GM23248 (cell line): ENCODE results near the gene TMEM132A. TPM values are rescaled to one million over a fixed set of nuclear protein-coding genes. Genes with fewer than 3 reads are reported as not detected.

Experiments used
- DNase-seq: peaks from one replicate; pipeline ENCODE4 v3.0.0-alpha.2; 2015
- H2AFZ ChIP-seq: fragments of 200-600 bp; sonication (generic); 2 replicates; pipeline ENCODE4 v1.6.1; 2016; ENCODE audit warnings: antibody characterized with exemption
- H3F3A ChIP-seq: fragments of 200-600 bp; sonication (generic); 2 replicates; pipeline ENCODE4 v1.6.1; 2016; ENCODE audit warnings: mild to moderate bottlenecking, antibody characterized with exemption, mixed run types; ENCODE audit not compliant: insufficient read depth
- H3K27ac ChIP-seq: fragments of 200-600 bp; sonication (generic); 2 replicates; pipeline ENCODE4 v1.5.1; 2016; ENCODE audit warnings: mild to moderate bottlenecking
- H3K27me3 ChIP-seq: fragments of 200-600 bp; sonication (generic); replicated peaks from 2 replicates; pipeline ENCODE4 v1.6.1; 2016; ENCODE audit warnings: mild to moderate bottlenecking; ENCODE audit not compliant: insufficient read depth
- H3K36me3 ChIP-seq: fragments of 200-600 bp; sonication (generic); 2 replicates; pipeline ENCODE4 v1.6.1; 2016; ENCODE audit warnings: low read depth, mild to moderate bottlenecking
- H3K4me1 ChIP-seq: fragments of 200-600 bp; sonication (generic); 2 replicates; pipeline ENCODE4 v1.6.1; 2016; ENCODE audit warnings: mild to moderate bottlenecking; ENCODE audit not compliant: insufficient read depth
- H3K4me2 ChIP-seq: fragments of 200-600 bp; sonication (generic); one replicate; pipeline ENCODE4 v1.6.1; 2016; ENCODE audit warnings: mild to moderate bottlenecking; ENCODE audit not compliant: unreplicated experiment
- H3K4me3 ChIP-seq: fragments of 200-600 bp; sonication (generic); 2 replicates; pipeline ENCODE4 v1.5.1; 2016; ENCODE audit warnings: mild to moderate bottlenecking
- H3K79me2 ChIP-seq: fragments of 200-600 bp; sonication (generic); 2 replicates; pipeline ENCODE4 v1.6.1; 2016; ENCODE audit warnings: mild to moderate bottlenecking; ENCODE audit not compliant: insufficient read depth
- H3K9ac ChIP-seq: fragments of 200-600 bp; sonication (generic); 2 replicates; pipeline ENCODE4 v1.6.1; 2016; ENCODE audit warnings: mild to moderate bottlenecking
- H3K9me2 ChIP-seq: fragments of 200-600 bp; sonication (generic); 2 replicates; pipeline ENCODE4 v1.6.1; 2016; ENCODE audit warnings: mixed run types, mild to moderate bottlenecking, moderate library complexity; ENCODE audit not compliant: insufficient read depth
- H3K9me3 ChIP-seq: fragments of 200-600 bp; sonication (generic); one replicate; pipeline ENCODE4 v1.6.1; 2017; ENCODE audit warnings: low read depth
- H4K20me1 ChIP-seq: fragments of 200-600 bp; sonication (generic); 2 replicates; pipeline ENCODE4 v1.6.0; 2016; ENCODE audit not compliant: insufficient read depth
- EZH2 ChIP-seq: fragments of 200-600 bp; sonication (generic); IDR thresholded peaks from 2 replicates; pipeline ENCODE4 v1.6.1; 2018; ENCODE audit warnings: antibody characterized with exemption, mild to moderate bottlenecking; ENCODE audit not compliant: insufficient read depth, poor library complexity, severe bottlenecking
- EZH2phosphoT487 ChIP-seq: fragments of 200-600 bp; sonication (generic); IDR thresholded peaks from 2 replicates; pipeline ENCODE4 v1.6.1; 2018; ENCODE audit warnings: antibody characterized with exemption, moderate library complexity, mild to moderate bottlenecking, low read depth; ENCODE audit not compliant: insufficient read depth
- WGBS, 2 experiments: methylation state at CpG; one replicate each; pipeline ENCODE4 v1.1.6; 2015 to 2017; ENCODE audit warnings: low lambda C conversion rate in 2 of 2, low coverage in 1 of 2; ENCODE audit errors: missing lambda C conversion rate in 2 of 2; 5-methylcytosine and 5-hydroxymethylcytosine counted together
- in situ Hi-C: fragments of 300-500 bp; cut with MboI; formaldehyde crosslinking; loops from 2 replicates; pipeline ENCODE4 v1.15.0; 2020
- polyA plus RNA-seq: library from polyadenylated mRNA; unstranded; fragments of >200 nt; fragmentation: Nextera tagmentation; extraction: Ambion mirVana; gene quantifications from 2 replicates; pipeline ENCODE4 v1.2.1, GENCODE V29; 2016
- total RNA-seq: library from RNA; depleted of rRNA; stranded (reverse); fragments of >200 nt; shearing (Covaris generic); gene quantifications from 2 replicates; pipeline ENCODE4 v1.2.3, GENCODE V29; 2014

Gene TMEM132A
- total and polyA plus RNA-seq, 2 experiments from 2014 or later, result 10.1 to 28.2 TPM

GRCh38 chr11:60918251-60918938 is 5.9 kb upstream of the TMEM132A start:
- H3K4me2 ChIP-seq, result no peak overlapping the region
- no peaks in the 10 kb centered on the region for H3K9me2 ChIP-seq
- no peak overlapping the region for H3K4me3 ChIP-seq
- peaks cover 48% of the 10 kb centered on the region for H3K79me2 ChIP-seq
- WGBS, 2 experiments, result 86 to 89% methylated on average over 4 of the region's 4 CpGs
- peaks cover 3% of the 10 kb centered on the region; the same call in 1 of the 2 replicates for H3F3A ChIP-seq
- H3K36me3 ChIP-seq, result no peaks in the 10 kb centered on the region
- no peaks in the 10 kb centered on the region for H3K27me3 ChIP-seq
- TF ChIP-seq EZH2phosphoT487 (no peak), EZH2 (no peak)
- H4K20me1 ChIP-seq, result no peaks in the 10 kb centered on the region
- H3K27ac ChIP-seq, result no peak overlapping the region
- DNase-seq, result no peak
- peaks cover 17% of the 10 kb centered on the region; the same call in 1 of the 2 replicates for H3K4me1 ChIP-seq
- H3K9ac ChIP-seq, result no peak overlapping the region
- H2AFZ ChIP-seq, result no peak overlapping the region
- in situ Hi-C loops, result no loop called here
- H3K9me3 ChIP-seq, result no peaks in the 10 kb centered on the region

GRCh38 chr11:60918939-60919265 is 5.4 kb upstream of the TMEM132A start:
- Histone ChIP-seq H3K9ac (no peak overlapping the region), H3K4me1 (peaks cover 17% of the 10 kb centered on the region; the same call in 1 of the 2 replicates), H3K9me3 (no peaks in the 10 kb centered on the region), H3K4me3 (no peak overlapping the region), H3K27ac (no peak overlapping the region), H3K27me3 (no peaks in the 10 kb centered on the region), H3K36me3 (no peaks in the 10 kb centered on the region), H3F3A (no peaks in the 10 kb centered on the region; the same call in 1 of the 2 replicates), H3K9me2 (no peaks in the 10 kb centered on the region), H3K4me2 (no peak overlapping the region), H3K79me2 (peaks cover 48% of the 10 kb centered on the region), H2AFZ (no peak overlapping the region), H4K20me1 (no peaks in the 10 kb centered on the region)
- WGBS, 2 experiments, result 32 to 47% methylated on average over 2 of the region's 2 CpGs
- in situ Hi-C loops, result no loop called here
- DNase-seq, result peak; percentile 57
- no peak for TF ChIP-seq EZH2
- no peak for TF ChIP-seq EZH2phosphoT487

- Histone ChIP-seq H4K20me1 (no peaks in the 10 kb centered on the region), H3K9me3 (no peaks in the 10 kb centered on the region), H3K4me3 (no peak overlapping the region), H3K27ac (no peak overlapping the region), H2AFZ (no peak overlapping the region), H3K79me2 (peaks cover 48% of the 10 kb centered on the region), H3K9ac (no peak overlapping the region), H3K9me2 (no peaks in the 10 kb centered on the region), H3K36me3 (no peaks in the 10 kb centered on the region), H3F3A (no peaks in the 10 kb centered on the region; the same call in 1 of the 2 replicates), H3K27me3 (no peaks in the 10 kb centered on the region), H3K4me2 (no peak overlapping the region), H3K4me1 (peaks cover 17% of the 10 kb centered on the region; the same call in 1 of the 2 replicates)
- TF ChIP-seq EZH2 (no peak), EZH2phosphoT487 (no peak)
- 70 to 72% methylated on average over 1 of the region's 1 CpG for WGBS, 2 experiments
- DNase-seq, result no peak
- in situ Hi-C loops, result no loop called here
These were observed 4.9 kb upstream of the TMEM132A start for GRCh38 chr11:60919320-60919719.

GRCh38 chr11:60919956-60920355 is 4.3 kb upstream of the TMEM132A start:
- Histone ChIP-seq H3K9me2 (no peaks in the 10 kb centered on the region), H2AFZ (no peak overlapping the region), H4K20me1 (no peaks in the 10 kb centered on the region), H3K27ac (no peak overlapping the region), H3K79me2 (peaks cover 48% of the 10 kb centered on the region), H3F3A (no peaks in the 10 kb centered on the region; the same call in 1 of the 2 replicates), H3K4me1 (peaks cover 15% of the 10 kb centered on the region; the same call in 1 of the 2 replicates), H3K9me3 (no peaks in the 10 kb centered on the region), H3K9ac (no peak overlapping the region), H3K4me2 (no peak overlapping the region), H3K27me3 (no peaks in the 10 kb centered on the region), H3K4me3 (no peak overlapping the region), H3K36me3 (no peaks in the 10 kb centered on the region)
- WGBS, 2 experiments, result 67 to 69% methylated on average over 2 of the region's 2 CpGs
- no peak for TF ChIP-seq EZH2
- no peak for TF ChIP-seq EZH2phosphoT487
- DNase-seq, result peak; percentile 12
- in situ Hi-C loops, result no loop called here
